ENCODE data around the gene GRAMD2B.

DNA sequence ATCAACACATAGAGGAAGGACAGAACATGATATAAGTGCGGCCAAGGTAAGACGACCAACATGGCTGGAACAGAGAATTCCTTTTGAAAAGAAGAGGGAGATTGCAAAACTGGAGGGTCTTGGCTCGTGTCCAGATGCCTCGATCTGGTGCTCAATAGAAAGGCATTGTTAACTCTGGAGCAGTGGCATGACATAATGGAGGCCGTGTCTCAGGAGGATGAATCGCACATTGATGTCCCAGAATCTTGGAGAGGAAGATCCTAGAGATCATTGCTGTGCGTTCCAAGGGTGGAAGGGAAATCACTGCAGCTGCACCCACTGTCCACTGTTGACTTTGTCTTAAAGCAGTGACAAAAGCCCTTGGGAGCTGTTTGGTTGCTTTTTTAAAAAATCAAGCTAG, 30.9 kb downstream of the GRAMD2B start:
- TF ChIP-seq, protein P1, sequence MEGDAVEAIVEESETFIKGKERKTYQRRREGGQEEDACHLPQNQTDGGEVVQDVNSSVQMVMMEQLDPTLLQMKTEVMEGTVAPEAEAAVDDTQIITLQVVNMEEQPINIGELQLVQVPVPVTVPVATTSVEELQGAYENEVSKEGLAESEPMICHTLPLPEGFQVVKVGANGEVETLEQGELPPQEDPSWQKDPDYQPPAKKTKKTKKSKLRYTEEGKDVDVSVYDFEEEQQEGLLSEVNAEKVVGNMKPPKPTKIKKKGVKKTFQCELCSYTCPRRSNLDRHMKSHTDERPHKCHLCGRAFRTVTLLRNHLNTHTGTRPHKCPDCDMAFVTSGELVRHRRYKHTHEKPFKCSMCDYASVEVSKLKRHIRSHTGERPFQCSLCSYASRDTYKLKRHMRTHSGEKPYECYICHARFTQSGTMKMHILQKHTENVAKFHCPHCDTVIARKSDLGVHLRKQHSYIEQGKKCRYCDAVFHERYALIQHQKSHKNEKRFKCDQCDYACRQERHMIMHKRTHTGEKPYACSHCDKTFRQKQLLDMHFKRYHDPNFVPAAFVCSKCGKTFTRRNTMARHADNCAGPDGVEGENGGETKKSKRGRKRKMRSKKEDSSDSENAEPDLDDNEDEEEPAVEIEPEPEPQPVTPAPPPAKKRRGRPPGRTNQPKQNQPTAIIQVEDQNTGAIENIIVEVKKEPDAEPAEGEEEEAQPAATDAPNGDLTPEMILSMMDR (IDR thresholded peaks at IDR 0.05; ENCODE audit: low read length) = no peak
- TF ChIP-seq EZH2 (IDR thresholded peaks at IDR 0.05; ENCODE audit: borderline replicate concordance, low read length) = no peak
